Hepatocyte (in vitro differentiated cells): ENCODE results near the gene FUCA2. TPM values are rescaled to one million over a fixed set of nuclear protein-coding genes. Genes with fewer than 3 reads are reported as not detected.

Experiments
- DNase-seq: peaks from one replicate; pipeline ENCODE4 v3.0.0-alpha.2; 2016; ENCODE audit warnings: low spot score
- H2AFZ ChIP-seq: fragments of 200-600 bp; sonication (generic); 2 replicates; pipeline ENCODE4 v1.6.0; 2016; ENCODE audit warnings: antibody characterized with exemption, mild to moderate bottlenecking
- H3K27ac ChIP-seq: fragments of 200-600 bp; sonication (generic); 2 replicates; pipeline ENCODE4 v1.5.1; 2016; ENCODE audit warnings: mild to moderate bottlenecking
- H3K27me3 ChIP-seq: fragments of 200-600 bp; sonication (generic); 2 replicates; pipeline ENCODE4 v1.6.1; 2016
- H3K36me3 ChIP-seq: fragments of 200-600 bp; sonication (generic); replicated peaks from 2 replicates; pipeline ENCODE4 v1.5.1; 2016; ENCODE audit warnings: low read depth; ENCODE audit not compliant: insufficient read depth
- H3K4me1 ChIP-seq: fragments of 200-600 bp; sonication (generic); 2 replicates; pipeline ENCODE4 v1.5.1; 2016; ENCODE audit warnings: mild to moderate bottlenecking, moderate library complexity; ENCODE audit not compliant: insufficient read depth
- H3K4me2 ChIP-seq: fragments of 200-600 bp; sonication (generic); 2 replicates; pipeline ENCODE4 v1.6.0; 2016
- H3K4me3 ChIP-seq: fragments of 200-600 bp; sonication (generic); 2 replicates; pipeline ENCODE4 v1.5.1; 2016; ENCODE audit warnings: mild to moderate bottlenecking
- H3K79me2 ChIP-seq: fragments of 200-600 bp; sonication (generic); 2 replicates; pipeline ENCODE4 v1.6.0; 2017; ENCODE audit warnings: mild to moderate bottlenecking
- H3K9me2 ChIP-seq: fragments of 200-600 bp; sonication (generic); replicated peaks from 2 replicates; pipeline ENCODE4 v1.6.0; 2017; ENCODE audit warnings: mild to moderate bottlenecking; ENCODE audit not compliant: insufficient read depth
- H3K9me3 ChIP-seq: fragments of 200-600 bp; sonication (generic); 2 replicates; pipeline ENCODE4 v1.5.1; 2016; ENCODE audit warnings: low read depth, mild to moderate bottlenecking
- H4K20me1 ChIP-seq: fragments of 200-600 bp; sonication (generic); 2 replicates; pipeline ENCODE4 v1.6.0; 2016; ENCODE audit warnings: mild to moderate bottlenecking; ENCODE audit not compliant: insufficient read depth, poor library complexity, severe bottlenecking
- EZH2 ChIP-seq: fragments of 200-600 bp; sonication (generic); IDR thresholded peaks from 2 replicates; pipeline ENCODE4 v1.6.1; 2016; ENCODE audit warnings: antibody characterized with exemption, mild to moderate bottlenecking, borderline replicate concordance
- EZH2phosphoT487 ChIP-seq: fragments of 200-600 bp; sonication (generic); IDR thresholded peaks from one replicate; pipeline ENCODE4 v1.6.1; 2018; ENCODE audit warnings: antibody characterized with exemption, mild to moderate bottlenecking, low read depth, moderate library complexity; ENCODE audit not compliant: unreplicated experiment, severe bottlenecking
- WGBS: methylation state at CpG from one replicate; pipeline ENCODE4 v1.1.6; 2016; ENCODE audit warnings: low lambda C conversion rate; ENCODE audit errors: missing lambda C conversion rate; 5-methylcytosine and 5-hydroxymethylcytosine counted together
- polyA plus RNA-seq: library from polyadenylated mRNA; unstranded; fragments of >200 nt; fragmentation: Nextera tagmentation; extraction: Ambion mirVana; gene quantifications from 2 replicates; pipeline ENCODE4 v1.2.1, GENCODE V29; 2016
- total RNA-seq: library from RNA; depleted of rRNA; stranded (reverse); fragments of >200 nt; gene quantifications from 2 replicates; pipeline ENCODE4 v1.2.3, GENCODE V29; 2014
- TF ChIP-seq, protein P1 (sequence below): fragments of 200-600 bp; sonication (generic); IDR thresholded peaks from 2 replicates; pipeline ENCODE4 v1.5.1; 2016; ENCODE audit warnings: antibody characterized with exemption, mild to moderate bottlenecking; ENCODE audit not compliant: poor library complexity

Gene FUCA2
- total and polyA plus RNA-seq, 2 experiments from 2014 or later, result 117 to 142 TPM

DNA sequence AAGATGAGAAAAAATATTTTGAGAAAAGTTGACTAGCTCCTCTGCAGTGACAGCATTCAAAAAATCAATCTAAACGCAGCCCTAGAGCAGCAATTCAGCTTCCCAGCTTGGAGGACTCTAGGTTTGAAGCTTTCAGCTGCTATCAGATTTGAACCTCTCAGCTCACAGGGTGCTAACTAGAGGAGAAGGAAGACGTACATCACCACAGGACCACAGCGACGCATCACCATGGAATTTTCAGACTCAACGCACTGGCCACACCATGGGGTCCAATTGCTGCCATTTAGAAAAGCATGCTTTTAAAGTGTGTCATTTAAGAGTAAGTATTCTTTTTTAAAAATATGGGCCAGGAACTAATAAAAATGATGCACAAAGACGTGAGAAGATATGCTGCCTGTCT lies 45.0 kb upstream of the FUCA2 start:
- Histone ChIP-seq H3K9me3 (no peaks in the 10 kb centered on the region), H3K79me2 (peaks cover 51% of the 10 kb centered on the region), H3K4me3 (no peak overlapping the region), H3K27me3 (no peaks in the 10 kb centered on the region), H2AFZ (no peak overlapping the region), H3K36me3 (no peaks in the 10 kb centered on the region), H3K27ac (peak overlapping the region; percentile 81), H4K20me1 (no peaks in the 10 kb centered on the region), H3K4me1 (peaks cover 13% of the 10 kb centered on the region), H3K4me2 (no peak overlapping the region), H3K9me2 (no peaks in the 10 kb centered on the region)
- whole genome bisulfite sequencing, result 84% methylated on average over 6 of the region's 6 CpGs
- TF ChIP-seq, protein P1, sequence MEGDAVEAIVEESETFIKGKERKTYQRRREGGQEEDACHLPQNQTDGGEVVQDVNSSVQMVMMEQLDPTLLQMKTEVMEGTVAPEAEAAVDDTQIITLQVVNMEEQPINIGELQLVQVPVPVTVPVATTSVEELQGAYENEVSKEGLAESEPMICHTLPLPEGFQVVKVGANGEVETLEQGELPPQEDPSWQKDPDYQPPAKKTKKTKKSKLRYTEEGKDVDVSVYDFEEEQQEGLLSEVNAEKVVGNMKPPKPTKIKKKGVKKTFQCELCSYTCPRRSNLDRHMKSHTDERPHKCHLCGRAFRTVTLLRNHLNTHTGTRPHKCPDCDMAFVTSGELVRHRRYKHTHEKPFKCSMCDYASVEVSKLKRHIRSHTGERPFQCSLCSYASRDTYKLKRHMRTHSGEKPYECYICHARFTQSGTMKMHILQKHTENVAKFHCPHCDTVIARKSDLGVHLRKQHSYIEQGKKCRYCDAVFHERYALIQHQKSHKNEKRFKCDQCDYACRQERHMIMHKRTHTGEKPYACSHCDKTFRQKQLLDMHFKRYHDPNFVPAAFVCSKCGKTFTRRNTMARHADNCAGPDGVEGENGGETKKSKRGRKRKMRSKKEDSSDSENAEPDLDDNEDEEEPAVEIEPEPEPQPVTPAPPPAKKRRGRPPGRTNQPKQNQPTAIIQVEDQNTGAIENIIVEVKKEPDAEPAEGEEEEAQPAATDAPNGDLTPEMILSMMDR, result no peak
- TF ChIP-seq EZH2phosphoT487 (no peak), EZH2 (no peak)
- DNase-seq, result no peak

DNA sequence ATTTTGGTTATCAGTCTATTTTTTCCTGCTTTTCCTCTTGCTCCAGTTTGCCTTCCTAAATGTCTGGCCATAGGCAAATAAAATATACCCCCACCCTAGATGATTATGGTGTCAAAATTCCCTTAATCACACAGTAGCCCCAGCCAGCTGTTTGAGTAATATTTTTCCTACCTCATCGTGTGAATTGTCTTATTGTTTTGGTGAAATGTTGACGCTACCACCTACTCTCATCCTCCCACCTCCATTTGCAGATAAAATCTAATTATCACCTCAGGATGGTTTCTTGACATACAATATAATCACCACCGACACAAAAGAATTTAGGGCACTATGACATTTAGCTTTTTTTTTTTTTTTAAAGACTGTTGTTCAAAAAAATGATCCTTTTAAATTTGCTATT lies 44.1 kb upstream of the FUCA2 start:
- no peak for DNase-seq
- no peaks in the 10 kb centered on the region for H4K20me1 ChIP-seq
- no peaks in the 10 kb centered on the region for H3K9me3 ChIP-seq
- H3K79me2 ChIP-seq, result peaks cover 56% of the 10 kb centered on the region
- no peak overlapping the region for H2AFZ ChIP-seq
- no peaks in the 10 kb centered on the region for H3K9me2 ChIP-seq
- H3K4me3 ChIP-seq, result no peak overlapping the region
- H3K27ac ChIP-seq, result peak overlapping the region; percentile 81
- no peaks in the 10 kb centered on the region for H3K36me3 ChIP-seq
- H3K27me3 ChIP-seq, result no peaks in the 10 kb centered on the region
- H3K4me1 ChIP-seq, result peaks cover 13% of the 10 kb centered on the region
- TF ChIP-seq EZH2 (no peak), EZH2phosphoT487 (no peak)
- TF ChIP-seq, protein P1, result no peak
- 54% methylated on average over 3 of the region's 3 CpGs for WGBS
- peak overlapping the region; percentile 70 for H3K4me2 ChIP-seq

DNA sequence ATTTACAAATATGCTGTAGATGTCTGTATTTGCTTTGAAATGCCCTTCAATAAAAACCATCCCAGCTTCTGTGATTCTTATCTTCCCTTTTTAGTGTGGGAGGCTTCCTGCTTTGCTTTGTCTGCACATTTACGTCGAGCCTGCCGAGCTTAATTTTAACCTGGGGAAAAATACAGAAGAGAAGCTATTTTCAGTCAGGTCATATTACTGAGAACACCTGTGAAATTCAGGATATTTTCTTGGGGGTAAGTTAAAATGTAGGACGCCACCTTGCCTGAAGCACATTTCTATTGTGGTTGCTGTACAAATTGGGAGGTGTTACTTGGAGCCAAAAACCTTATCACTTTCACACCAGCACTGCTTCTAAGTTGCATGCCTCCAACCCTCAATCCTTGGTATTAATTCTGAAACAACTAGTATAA lies 43.6 kb upstream of the FUCA2 start:
- Histone ChIP-seq H2AFZ (peak overlapping the region; percentile 1), H3K9me2 (no peaks in the 10 kb centered on the region), H3K4me3 (no peak overlapping the region), H3K27ac (peak overlapping the region; percentile 81), H3K79me2 (peaks cover 54% of the 10 kb centered on the region), H3K4me2 (peak overlapping the region; percentile 70), H3K36me3 (no peaks in the 10 kb centered on the region), H3K27me3 (no peaks in the 10 kb centered on the region), H3K9me3 (no peaks in the 10 kb centered on the region), H3K4me1 (peaks cover 14% of the 10 kb centered on the region), H4K20me1 (no peaks in the 10 kb centered on the region)
- 24% methylated on average over 4 of the region's 4 CpGs for WGBS
- DNase-seq, result no peak
- no peak for TF ChIP-seq EZH2phosphoT487
- TF ChIP-seq, protein P1, result no peak

DNA sequence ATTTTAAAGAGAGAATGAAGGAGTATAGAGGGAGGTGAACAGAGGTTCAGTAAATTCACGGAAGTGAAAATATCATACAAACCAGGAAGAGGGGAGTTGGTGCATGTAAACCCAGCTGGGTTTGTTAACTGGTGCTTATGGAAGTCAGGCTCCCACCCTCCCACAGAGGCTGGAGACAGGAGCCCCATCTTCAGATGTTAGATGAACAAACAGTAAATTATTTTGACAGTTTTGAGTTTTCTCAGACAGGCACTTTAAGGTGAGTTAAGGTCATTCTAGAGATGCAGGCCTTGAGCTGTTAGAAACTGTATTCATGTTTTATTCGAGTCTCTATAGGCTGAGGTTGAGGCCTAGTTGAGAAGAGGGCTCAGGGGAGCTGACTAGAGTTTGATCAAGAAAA lies 41.8 kb upstream of the FUCA2 start:
- no peak overlapping the region for H2AFZ ChIP-seq

More for the DNA sequence above, 41.8 kb upstream of the FUCA2 start:
- Histone ChIP-seq H3K4me2 (no peak overlapping the region), H3K9me2 (no peaks in the 10 kb centered on the region), H3K79me2 (peaks cover 61% of the 10 kb centered on the region), H4K20me1 (no peaks in the 10 kb centered on the region), H3K27me3 (no peaks in the 10 kb centered on the region), H3K4me1 (peaks cover 25% of the 10 kb centered on the region), H3K27ac (peak overlapping the region; percentile 81), H3K36me3 (no peaks in the 10 kb centered on the region), H3K4me3 (no peak overlapping the region), H3K9me3 (no peaks in the 10 kb centered on the region)
- DNase-seq, result no peak
- TF ChIP-seq EZH2phosphoT487 (no peak), EZH2 (no peak)
- TF ChIP-seq, protein P1, result no peak
- WGBS, result 92% methylated on average over 2 of the region's 2 CpGs
